ENCODE results near the gene HAUS5. TPM values are rescaled to one million over a fixed set of nuclear protein-coding genes. Genes with fewer than 3 reads are reported as not detected.

The HAUS5 gene
- total and polyA plus RNA-seq, 10 of the 15 experiments (the other 5 are each of a cell fraction or from before 2014, with no cell fraction given): 3.1 to 32.6 (median 17.6) TPM

DNA sequence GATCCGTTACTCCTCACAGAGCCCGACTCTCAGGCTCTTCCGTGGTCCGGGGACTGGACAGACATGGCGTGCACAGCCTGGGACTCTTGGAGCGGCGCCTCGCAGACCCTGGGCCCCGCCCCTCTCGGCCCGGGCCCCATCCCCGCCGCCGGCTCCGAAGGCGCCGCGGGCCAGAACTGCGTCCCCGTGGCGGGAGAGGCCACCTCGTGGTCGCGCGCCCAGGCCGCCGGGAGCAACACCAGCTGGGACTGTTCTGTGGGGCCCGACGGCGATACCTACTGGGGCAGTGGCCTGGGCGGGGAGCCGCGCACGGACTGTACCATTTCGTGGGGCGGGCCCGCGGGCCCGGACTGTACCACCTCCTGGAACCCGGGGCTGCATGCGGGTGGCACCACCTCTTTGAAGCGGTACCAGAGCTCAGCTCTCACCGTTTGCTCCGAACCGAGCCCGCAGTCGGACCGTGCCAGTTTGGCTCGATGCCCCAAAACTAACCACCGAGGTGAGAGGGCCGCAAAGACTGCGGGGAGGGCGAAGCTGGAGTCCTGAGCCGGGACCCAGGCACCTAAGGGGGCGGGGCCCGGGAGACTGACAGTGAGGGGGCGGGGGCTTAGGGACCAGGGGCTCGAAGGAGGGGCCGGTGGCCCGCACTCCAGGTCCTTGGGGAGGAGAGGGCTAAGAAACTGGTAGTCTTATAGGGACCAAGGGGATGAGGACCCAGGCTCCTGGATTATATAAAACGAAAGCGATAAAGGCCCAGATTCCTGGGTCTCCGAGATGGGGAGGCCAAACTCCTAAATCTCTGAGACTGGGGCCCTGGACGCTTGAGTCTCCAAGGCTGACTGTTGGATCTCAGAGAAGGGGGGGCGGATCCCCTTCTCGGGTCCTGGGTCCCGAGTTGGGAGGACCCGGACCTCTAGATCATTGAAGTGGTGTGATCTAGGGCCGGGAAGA is 31.0 kb downstream of the HAUS5 start (continued):
- TF ChIP-seq PAX8 (IDR thresholded peaks at IDR 0.05) (no peak), ZNF622 (IDR thresholded peaks at IDR 0.05) (no peak), TCF3 (IDR thresholded peaks at IDR 0.05; ENCODE audit: borderline replicate concordance, insufficient read depth, low read depth, low read length) (peak; percentile 80), RFX5 (IDR thresholded peaks at IDR 0.05; ENCODE audit: low read depth, low read length) (0 out of 2 replicates have a peak, but pooled peaks have one; percentile 17), ZNF217 (IDR thresholded peaks at IDR 0.05) (no peak), DPF2 (IDR thresholded peaks at IDR 0.05) (peak; percentile 56; the same call in 1 of the 2 replicates), STAT1 (conservative IDR thresholded peaks at IDR 0.05) (no peak), BRCA1 (IDR thresholded peaks at IDR 0.05; ENCODE audit: low read depth, low read length) (0 out of 2 replicates have a peak, but pooled peaks have one; percentile 25), SUPT20H (IDR thresholded peaks at IDR 0.05; ENCODE audit: borderline replicate concordance, control insufficient read depth, low read depth, low read length) (no peak), TBL1XR1 (IDR thresholded peaks at IDR 0.05; ENCODE audit: low read depth, low read length) (0 out of 2 replicates have a peak, but pooled peaks have one; percentile 17), LARP7 (IDR thresholded peaks at IDR 0.05) (peak; percentile 91), YY1 (IDR thresholded peaks at IDR 0.05; ENCODE audit: low read depth, low read length) (no peak; the same call in none of the 2 replicates), RELA (IDR thresholded peaks at IDR 0.05; ENCODE audit: borderline replicate concordance, partially characterized antibody) (peak; percentile 74), RUNX3 (IDR thresholded peaks at IDR 0.05; ENCODE audit: low read length) (peak; percentile 52), CREB1 (IDR thresholded peaks at IDR 0.05; ENCODE audit: low read depth) (no peak), IKZF1 (conservative IDR thresholded peaks at IDR 0.05) (peak; percentile 84), PML (IDR thresholded peaks at IDR 0.05; ENCODE audit: low read length) (no peak)
- TF ChIP-seq, protein P1, sequence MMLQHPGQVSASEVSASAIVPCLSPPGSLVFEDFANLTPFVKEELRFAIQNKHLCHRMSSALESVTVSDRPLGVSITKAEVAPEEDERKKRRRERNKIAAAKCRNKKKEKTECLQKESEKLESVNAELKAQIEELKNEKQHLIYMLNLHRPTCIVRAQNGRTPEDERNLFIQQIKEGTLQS (IDR thresholded peaks at IDR 0.05; ENCODE audit: borderline replicate concordance, extremely low read depth, low read depth, low read length): no peak
- TF ChIP-seq, protein P2, sequence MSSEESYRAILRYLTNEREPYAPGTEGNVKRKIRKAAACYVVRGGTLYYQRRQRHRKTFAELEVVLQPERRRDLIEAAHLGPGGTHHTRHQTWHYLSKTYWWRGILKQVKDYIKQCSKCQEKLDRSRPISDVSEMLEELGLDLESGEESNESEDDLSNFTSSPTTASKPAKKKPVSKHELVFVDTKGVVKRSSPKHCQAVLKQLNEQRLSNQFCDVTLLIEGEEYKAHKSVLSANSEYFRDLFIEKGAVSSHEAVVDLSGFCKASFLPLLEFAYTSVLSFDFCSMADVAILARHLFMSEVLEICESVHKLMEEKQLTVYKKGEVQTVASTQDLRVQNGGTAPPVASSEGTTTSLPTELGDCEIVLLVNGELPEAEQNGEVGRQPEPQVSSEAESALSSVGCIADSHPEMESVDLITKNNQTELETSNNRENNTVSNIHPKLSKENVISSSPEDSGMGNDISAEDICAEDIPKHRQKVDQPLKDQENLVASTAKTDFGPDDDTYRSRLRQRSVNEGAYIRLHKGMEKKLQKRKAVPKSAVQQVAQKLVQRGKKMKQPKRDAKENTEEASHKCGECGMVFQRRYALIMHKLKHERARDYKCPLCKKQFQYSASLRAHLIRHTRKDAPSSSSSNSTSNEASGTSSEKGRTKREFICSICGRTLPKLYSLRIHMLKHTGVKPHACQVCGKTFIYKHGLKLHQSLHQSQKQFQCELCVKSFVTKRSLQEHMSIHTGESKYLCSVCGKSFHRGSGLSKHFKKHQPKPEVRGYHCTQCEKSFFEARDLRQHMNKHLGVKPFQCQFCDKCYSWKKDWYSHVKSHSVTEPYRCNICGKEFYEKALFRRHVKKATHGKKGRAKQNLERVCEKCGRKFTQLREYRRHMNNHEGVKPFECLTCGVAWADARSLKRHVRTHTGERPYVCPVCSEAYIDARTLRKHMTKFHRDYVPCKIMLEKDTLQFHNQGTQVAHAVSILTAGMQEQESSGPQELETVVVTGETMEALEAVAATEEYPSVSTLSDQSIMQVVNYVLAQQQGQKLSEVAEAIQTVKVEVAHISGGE (CRISPR knock-in tag; IDR thresholded peaks at IDR 0.05): no peak
- TF ChIP-seq, protein P3, sequence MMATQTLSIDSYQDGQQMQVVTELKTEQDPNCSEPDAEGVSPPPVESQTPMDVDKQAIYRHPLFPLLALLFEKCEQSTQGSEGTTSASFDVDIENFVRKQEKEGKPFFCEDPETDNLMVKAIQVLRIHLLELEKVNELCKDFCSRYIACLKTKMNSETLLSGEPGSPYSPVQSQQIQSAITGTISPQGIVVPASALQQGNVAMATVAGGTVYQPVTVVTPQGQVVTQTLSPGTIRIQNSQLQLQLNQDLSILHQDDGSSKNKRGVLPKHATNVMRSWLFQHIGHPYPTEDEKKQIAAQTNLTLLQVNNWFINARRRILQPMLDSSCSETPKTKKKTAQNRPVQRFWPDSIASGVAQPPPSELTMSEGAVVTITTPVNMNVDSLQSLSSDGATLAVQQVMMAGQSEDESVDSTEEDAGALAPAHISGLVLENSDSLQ (IDR thresholded peaks at IDR 0.05): peak; percentile 97
- TF ChIP-seq, protein P4, sequence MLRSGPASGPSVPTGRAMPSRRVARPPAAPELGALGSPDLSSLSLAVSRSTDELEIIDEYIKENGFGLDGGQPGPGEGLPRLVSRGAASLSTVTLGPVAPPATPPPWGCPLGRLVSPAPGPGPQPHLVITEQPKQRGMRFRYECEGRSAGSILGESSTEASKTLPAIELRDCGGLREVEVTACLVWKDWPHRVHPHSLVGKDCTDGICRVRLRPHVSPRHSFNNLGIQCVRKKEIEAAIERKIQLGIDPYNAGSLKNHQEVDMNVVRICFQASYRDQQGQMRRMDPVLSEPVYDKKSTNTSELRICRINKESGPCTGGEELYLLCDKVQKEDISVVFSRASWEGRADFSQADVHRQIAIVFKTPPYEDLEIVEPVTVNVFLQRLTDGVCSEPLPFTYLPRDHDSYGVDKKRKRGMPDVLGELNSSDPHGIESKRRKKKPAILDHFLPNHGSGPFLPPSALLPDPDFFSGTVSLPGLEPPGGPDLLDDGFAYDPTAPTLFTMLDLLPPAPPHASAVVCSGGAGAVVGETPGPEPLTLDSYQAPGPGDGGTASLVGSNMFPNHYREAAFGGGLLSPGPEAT (IDR thresholded peaks at IDR 0.05; ENCODE audit: low read depth): peak; percentile 94
- TF ChIP-seq, protein P5, sequence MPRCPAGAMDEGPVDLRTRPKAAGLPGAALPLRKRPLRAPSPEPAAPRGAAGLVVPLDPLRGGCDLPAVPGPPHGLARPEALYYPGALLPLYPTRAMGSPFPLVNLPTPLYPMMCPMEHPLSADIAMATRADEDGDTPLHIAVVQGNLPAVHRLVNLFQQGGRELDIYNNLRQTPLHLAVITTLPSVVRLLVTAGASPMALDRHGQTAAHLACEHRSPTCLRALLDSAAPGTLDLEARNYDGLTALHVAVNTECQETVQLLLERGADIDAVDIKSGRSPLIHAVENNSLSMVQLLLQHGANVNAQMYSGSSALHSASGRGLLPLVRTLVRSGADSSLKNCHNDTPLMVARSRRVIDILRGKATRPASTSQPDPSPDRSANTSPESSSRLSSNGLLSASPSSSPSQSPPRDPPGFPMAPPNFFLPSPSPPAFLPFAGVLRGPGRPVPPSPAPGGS (IDR thresholded peaks at IDR 0.05; ENCODE audit: borderline replicate concordance, insufficient read depth, low read depth, low read length, poor library complexity, severe bottlenecking): no peak
